Endothelial cell (in vitro differentiated cells): ENCODE data around the gene RBFOX2. TPM values are rescaled to one million over a fixed set of nuclear protein-coding genes. Genes with fewer than 3 reads are reported as not detected.
"Not testable (repeated sequence)": the region's sequence is repeated elsewhere in the genome, so short reads cannot be mapped to it uniquely, and the experiment has no call there.

Experiments
- DNase-seq: peaks from one replicate; pipeline ENCODE4 v3.0.0; 2021; ENCODE audit warnings: low spot score
- H3K27ac Mint-ChIP-seq: one replicate; pipeline ENCODE4 v1.8.0; 2021; ENCODE audit warnings: mixed read lengths, inconsistent platforms; ENCODE audit not compliant: unreplicated experiment
- H3K27me3 Mint-ChIP-seq: one replicate; pipeline ENCODE4 v1.8.0; 2021; ENCODE audit warnings: mild to moderate bottlenecking, moderate library complexity, mixed read lengths, inconsistent platforms; ENCODE audit not compliant: unreplicated experiment
- H3K36me3 Mint-ChIP-seq: one replicate; pipeline ENCODE4 v1.8.0; 2021; ENCODE audit warnings: mild to moderate bottlenecking, low read depth, mixed read lengths, inconsistent platforms; ENCODE audit not compliant: unreplicated experiment
- H3K4me1 Mint-ChIP-seq: one replicate; pipeline ENCODE4 v1.8.0; 2021; ENCODE audit warnings: mild to moderate bottlenecking, mixed read lengths, inconsistent platforms; ENCODE audit not compliant: unreplicated experiment
- H3K4me3 Mint-ChIP-seq: one replicate; pipeline ENCODE4 v1.8.0; 2021; ENCODE audit warnings: mild to moderate bottlenecking, mixed read lengths, inconsistent platforms; ENCODE audit not compliant: unreplicated experiment
- H3K9me3 Mint-ChIP-seq: one replicate; pipeline ENCODE4 v1.8.0; 2021; ENCODE audit warnings: mixed read lengths, inconsistent platforms; ENCODE audit not compliant: unreplicated experiment
- total RNA-seq: library from RNA; stranded (reverse); fragmentation: NEBNext Ultra II Directional; extraction: Animal tissue kit (Norgen Biotek cat#: 25700); gene quantifications from one replicate; pipeline ENCODE4 v1.2.1, GENCODE V29; 2021; ENCODE audit not compliant: unreplicated experiment
- TF ChIP-seq, protein P1 (sequence below): fragments of 200-600 bp; sonication (generic); IDR thresholded peaks from one replicate; pipeline ENCODE4 v1.5.0; 2021; ENCODE audit warnings: antibody characterized with exemption; ENCODE audit not compliant: unreplicated experiment

Gene RBFOX2
- total RNA-seq, 1 donor from 2014 or later, result 228 TPM

- DNase-seq, result no peak
- Mint-ChIP-seq H3K4me1 (peaks cover 18% of the 10 kb centered on the region), H3K4me3 (peak overlapping the region; percentile 47), H3K9me3 (no peaks in the 10 kb centered on the region), H3K27me3 (peaks cover 3% of the 10 kb centered on the region), H3K27ac (no peak overlapping the region), H3K36me3 (peaks cover 30% of the 10 kb centered on the region)
- TF ChIP-seq, protein P1, sequence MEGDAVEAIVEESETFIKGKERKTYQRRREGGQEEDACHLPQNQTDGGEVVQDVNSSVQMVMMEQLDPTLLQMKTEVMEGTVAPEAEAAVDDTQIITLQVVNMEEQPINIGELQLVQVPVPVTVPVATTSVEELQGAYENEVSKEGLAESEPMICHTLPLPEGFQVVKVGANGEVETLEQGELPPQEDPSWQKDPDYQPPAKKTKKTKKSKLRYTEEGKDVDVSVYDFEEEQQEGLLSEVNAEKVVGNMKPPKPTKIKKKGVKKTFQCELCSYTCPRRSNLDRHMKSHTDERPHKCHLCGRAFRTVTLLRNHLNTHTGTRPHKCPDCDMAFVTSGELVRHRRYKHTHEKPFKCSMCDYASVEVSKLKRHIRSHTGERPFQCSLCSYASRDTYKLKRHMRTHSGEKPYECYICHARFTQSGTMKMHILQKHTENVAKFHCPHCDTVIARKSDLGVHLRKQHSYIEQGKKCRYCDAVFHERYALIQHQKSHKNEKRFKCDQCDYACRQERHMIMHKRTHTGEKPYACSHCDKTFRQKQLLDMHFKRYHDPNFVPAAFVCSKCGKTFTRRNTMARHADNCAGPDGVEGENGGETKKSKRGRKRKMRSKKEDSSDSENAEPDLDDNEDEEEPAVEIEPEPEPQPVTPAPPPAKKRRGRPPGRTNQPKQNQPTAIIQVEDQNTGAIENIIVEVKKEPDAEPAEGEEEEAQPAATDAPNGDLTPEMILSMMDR, result no peak
Measured at GRCh38 chr22:35804421-35804820, 224.2 kb downstream of the RBFOX2 start.

- H3K9me3 Mint-ChIP-seq, result no peaks in the 10 kb centered on the region
- TF ChIP-seq, protein P1, result no peak
- no peak overlapping the region for H3K4me3 Mint-ChIP-seq
- peaks cover 23% of the 10 kb centered on the region for H3K36me3 Mint-ChIP-seq
- H3K27ac Mint-ChIP-seq, result peak overlapping the region; percentile 0
- H3K4me1 Mint-ChIP-seq, result peaks cover 18% of the 10 kb centered on the region
- peaks cover 3% of the 10 kb centered on the region for H3K27me3 Mint-ChIP-seq
- DNase-seq, result no peak
Measured at GRCh38 chr22:35802885-35803284, 225.7 kb downstream of the RBFOX2 start.

DNA sequence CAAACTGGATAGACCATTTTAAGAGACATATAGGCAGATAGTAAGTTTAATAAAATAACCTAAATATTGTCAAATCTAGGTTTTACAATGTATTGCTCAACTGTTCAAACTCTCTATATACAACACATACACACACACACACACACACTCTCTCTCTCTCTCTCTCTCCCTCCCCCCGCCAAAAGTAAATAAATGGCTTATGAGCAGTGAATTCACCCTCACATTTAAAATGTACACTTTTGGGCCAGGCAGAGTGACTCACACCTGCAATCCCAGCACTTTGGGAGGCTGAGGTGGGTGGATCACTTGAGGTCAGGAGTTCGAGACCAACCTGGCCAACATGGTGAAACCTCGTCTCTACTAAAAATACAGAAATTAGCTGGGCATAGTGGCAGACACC, 227.3 kb downstream of the RBFOX2 start:
- not testable (repeated sequence) for DNase-seq, H3K27ac Mint-ChIP-seq, H3K27me3 Mint-ChIP-seq, H3K9me3 Mint-ChIP-seq, H3K4me3 Mint-ChIP-seq
- H3K4me1 Mint-ChIP-seq, result peaks cover 18% of the 10 kb centered on the region
- H3K36me3 Mint-ChIP-seq, result peaks cover 24% of the 10 kb centered on the region

DNA sequence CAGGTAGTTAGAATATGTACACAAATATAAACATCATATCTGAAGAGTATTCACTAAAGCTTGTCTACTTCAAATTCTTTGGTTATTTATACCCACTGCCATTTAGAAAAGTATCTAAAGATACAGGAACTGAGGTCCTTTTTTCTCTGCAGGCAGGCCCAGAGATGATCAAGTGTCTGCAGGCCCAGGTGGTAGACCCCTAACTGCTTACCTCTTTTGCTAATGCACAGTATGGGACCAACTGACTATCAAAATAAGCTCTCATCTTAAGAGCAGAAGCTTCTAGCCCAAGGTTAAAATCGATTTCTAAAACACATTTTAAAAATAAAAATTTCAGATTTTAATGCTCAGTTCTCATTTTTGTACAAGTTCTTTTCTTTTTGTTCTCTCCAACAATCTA, 229.5 kb downstream of the RBFOX2 start:
- no peaks in the 10 kb centered on the region for H3K9me3 Mint-ChIP-seq
- H3K4me1 Mint-ChIP-seq, result peaks cover 14% of the 10 kb centered on the region
- H3K27ac Mint-ChIP-seq, result no peak overlapping the region
- TF ChIP-seq, protein P1, result no peak
- H3K4me3 Mint-ChIP-seq, result no peak overlapping the region
- peaks cover 3% of the 10 kb centered on the region for H3K27me3 Mint-ChIP-seq
- peaks cover 11% of the 10 kb centered on the region for H3K36me3 Mint-ChIP-seq
- no peak for DNase-seq

DNA sequence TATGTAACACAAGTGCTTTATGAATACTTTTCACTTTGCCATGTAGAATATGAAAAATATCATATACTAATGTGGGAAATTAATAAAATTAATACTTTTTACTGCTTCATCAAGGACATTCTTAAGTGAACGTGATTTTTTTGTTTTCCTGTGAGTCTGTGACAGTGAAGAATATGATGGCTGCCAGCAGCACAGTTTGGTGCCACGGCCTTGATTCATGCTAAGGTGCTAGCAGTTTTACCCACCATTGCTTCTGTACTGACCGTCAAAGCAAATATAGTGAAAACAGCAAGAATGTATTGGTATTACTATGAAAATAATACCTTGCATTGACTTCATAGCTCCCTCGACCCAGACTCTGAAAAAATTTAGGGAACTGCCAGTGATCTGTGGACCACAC, 231.2 kb downstream of the RBFOX2 start:
- Mint-ChIP-seq H3K4me1 (peaks cover 7% of the 10 kb centered on the region), H3K4me3 (no peak overlapping the region), H3K27ac (no peak overlapping the region), H3K27me3 (peaks cover 2% of the 10 kb centered on the region), H3K9me3 (no peaks in the 10 kb centered on the region), H3K36me3 (peaks cover 4% of the 10 kb centered on the region)
- TF ChIP-seq, protein P1, result no peak
- DNase-seq, result no peak

DNA sequence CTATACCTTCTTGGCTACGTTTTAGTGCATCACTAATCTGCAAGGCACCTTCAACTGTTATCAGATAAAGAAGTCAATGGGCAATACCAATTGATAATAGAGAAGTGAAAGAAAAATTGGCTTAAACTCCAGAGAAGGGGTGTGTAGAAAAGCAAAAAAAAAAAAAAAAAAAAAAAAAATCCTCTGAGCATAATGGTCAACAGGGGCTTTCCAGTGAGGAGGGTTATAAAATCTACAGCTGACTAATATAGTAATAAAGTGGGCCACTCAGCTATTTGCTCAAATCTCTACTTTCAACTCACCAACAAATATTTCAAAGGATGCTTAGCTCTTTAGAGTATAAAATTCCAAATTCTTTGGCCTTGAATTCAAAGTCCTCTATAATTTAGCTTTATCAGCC, 233.1 kb downstream of the RBFOX2 start:
- TF ChIP-seq, protein P1, result no peak
- no peaks in the 10 kb centered on the region for H3K4me1 Mint-ChIP-seq
- DNase-seq, result no peak
- H3K36me3 Mint-ChIP-seq, result peaks cover 4% of the 10 kb centered on the region
- H3K27ac Mint-ChIP-seq, result no peak overlapping the region
- H3K4me3 Mint-ChIP-seq, result no peak overlapping the region
- peaks cover 2% of the 10 kb centered on the region for H3K27me3 Mint-ChIP-seq
- no peaks in the 10 kb centered on the region for H3K9me3 Mint-ChIP-seq
